HepG2 (cell line): Measurements from ENCODE around the gene SNRNP48. TPM values are rescaled to one million over a fixed set of nuclear protein-coding genes. Genes with fewer than 3 reads are reported as not detected.

Experiments used
- ATF7 ChIP-seq, 2 experiments: fragments of 450-650 bp in 1 of 2; sonication (generic) in 1 of 2; formaldehyde crosslinking in 1 of 2; IDR thresholded peaks; 2 replicates each; pipeline versions ENCODE4 v1.4.0 to v1.6.1; 2016 to 2020; ENCODE audit warnings: antibody characterized with exemption in 1 of 2, mild to moderate bottlenecking in 1 of 2, missing genetic modification reagents in 1 of 2
- FOXA1 ChIP-seq, 2 experiments: fragments of 450-650 bp in 1 of 2; sonication (generic) in 1 of 2; formaldehyde crosslinking in 1 of 2; IDR thresholded peaks; 2 replicates each; pipeline versions ENCODE4 v1.4.0 to v1.6.1; 2016 to 2020; ENCODE audit warnings: missing genetic modification reagents in 1 of 2
- FOXK2 ChIP-seq: fragments of 450-650 bp; IDR thresholded peaks from 2 replicates; pipeline ENCODE4 v1.6.1; 2016
- NBN ChIP-seq: fragments of 450-650 bp; conservative IDR thresholded peaks from 2 replicates; pipeline ENCODE4 v1.6.1; 2017
- NCOA1 ChIP-seq: sonication (generic); formaldehyde crosslinking; IDR thresholded peaks from 2 replicates; pipeline ENCODE4 v1.9.0; 2021; ENCODE audit warnings: missing genetic modification reagents
- NFRKB ChIP-seq: fragments of 450-650 bp; IDR thresholded peaks from 2 replicates; pipeline ENCODE4 v1.6.1; 2017
- PHF20 ChIP-seq: sonication (generic); formaldehyde crosslinking; IDR thresholded peaks from 2 replicates; pipeline ENCODE4 v1.5.0; 2020; ENCODE audit warnings: mild to moderate bottlenecking, missing genetic modification reagents
- SMARCE1 ChIP-seq: fragments of 450-650 bp; IDR thresholded peaks from 2 replicates; pipeline ENCODE4 v1.6.1; 2017; ENCODE audit warnings: borderline replicate concordance
- SRF ChIP-seq: IDR thresholded peaks from 2 replicates; pipeline ENCODE4 v1.6.1; 2011; ENCODE audit warnings: mild to moderate bottlenecking, low read depth, low read length, moderate library complexity
- TAF15 ChIP-seq: fragments of 200-400 bp; formaldehyde crosslinking; IDR thresholded peaks from one replicate; pipeline ENCODE4 v1.6.1; 2018; ENCODE audit warnings: mild to moderate bottlenecking, low read depth, low read length; ENCODE audit not compliant: poor library complexity, severe bottlenecking
- ZFP37 ChIP-seq: sonication (generic); formaldehyde crosslinking; IDR thresholded peaks from 2 replicates; pipeline ENCODE4 v1.4.0; 2020; ENCODE audit warnings: missing genetic modification reagents, borderline replicate concordance
- ZKSCAN8 ChIP-seq: IDR thresholded peaks from 2 replicates; pipeline ENCODE4 v1.6.1; 2016; ENCODE audit warnings: borderline replicate concordance, missing genetic modification reagents, missing compliant biosample characterization
- ZNF253 ChIP-seq: sonication (generic); formaldehyde crosslinking; IDR thresholded peaks from 2 replicates; pipeline ENCODE4 v1.8.0; 2022; ENCODE audit warnings: mild to moderate bottlenecking, missing genetic modification reagents, borderline replicate concordance
- ZNF451 ChIP-seq: sonication (generic); formaldehyde crosslinking; IDR thresholded peaks from 2 replicates; pipeline ENCODE4 v1.5.0; 2020; ENCODE audit warnings: mild to moderate bottlenecking, missing genetic modification reagents
- ZNF563 ChIP-seq: sonication (generic); formaldehyde crosslinking; IDR thresholded peaks from 2 replicates; pipeline ENCODE4 v1.8.0; 2022; ENCODE audit warnings: mild to moderate bottlenecking, moderate library complexity, missing genetic modification reagents
- ZNF577 ChIP-seq: sonication (generic); formaldehyde crosslinking; IDR thresholded peaks from 2 replicates; pipeline ENCODE4 v1.4.0; 2020; ENCODE audit warnings: mild to moderate bottlenecking, low read depth, missing genetic modification reagents, borderline replicate concordance
- ZNF749 ChIP-seq: sonication (generic); formaldehyde crosslinking; IDR thresholded peaks from 2 replicates; pipeline ENCODE4 v1.8.0; 2022; ENCODE audit warnings: mild to moderate bottlenecking, missing genetic modification reagents, moderate library complexity, borderline replicate concordance
- polyA plus RNA-seq, 8 experiments: library from polyadenylated mRNA; depleted of rRNA in 3 of 8; stranded (reverse) in 7 of 8; unstranded in 1 of 8; fragments of >200 nt; fragmentation: Illumina TruSeq in 4 of 8; extraction: Trizol in 4 of 8; gene quantifications; 2 replicates each; pipeline versions ENCODE4 v1.2.1 to v1.2.3, GENCODE V29; 2011 to 2016; ENCODE audit warnings: low read depth in 4 of 8, missing spikeins in 1 of 8, mixed read lengths in 1 of 8; ENCODE audit not compliant: insufficient read depth in 1 of 8
- total RNA-seq, 5 experiments: library from RNA; depleted of rRNA; stranded (reverse); fragments of >200 nt; fragmentation: Illumina TruSeq; extraction: Trizol; gene quantifications; 2 replicates each; pipeline ENCODE4 v1.2.3, GENCODE V29; 2016; ENCODE audit warnings: low read depth in 1 of 5
- TF ChIP-seq, protein P1 (sequence below): IDR thresholded peaks from 2 replicates; pipeline ENCODE4 v1.6.1; 2016
- TF ChIP-seq, protein P2 (sequence below): sonication (generic); formaldehyde crosslinking; IDR thresholded peaks from 2 replicates; pipeline ENCODE4 v1.8.1; 2022; ENCODE audit warnings: low read depth, mild to moderate bottlenecking, missing genetic modification reagents
- TF ChIP-seq, protein P3 (sequence below): sonication (generic); formaldehyde crosslinking; IDR thresholded peaks from 2 replicates; pipeline ENCODE4 v1.4.0; 2020; ENCODE audit warnings: missing genetic modification reagents, mild to moderate bottlenecking, borderline replicate concordance
- TF ChIP-seq, protein P4 (sequence below): fragments of 450-650 bp; IDR thresholded peaks from 2 replicates; pipeline ENCODE4 v1.6.1; 2017; ENCODE audit warnings: mild to moderate bottlenecking
- TF ChIP-seq, protein P5 (sequence below): IDR thresholded peaks from 2 replicates; pipeline ENCODE4 v1.6.1; 2018; ENCODE audit warnings: missing genetic modification reagents, mild to moderate bottlenecking, missing compliant biosample characterization

Gene SNRNP48
- total and polyA plus RNA-seq, 2 of the 13 experiments (the other 11 are each of a cell fraction or from before 2014, with no cell fraction given): 17.5 to 47.5 TPM

DNA sequence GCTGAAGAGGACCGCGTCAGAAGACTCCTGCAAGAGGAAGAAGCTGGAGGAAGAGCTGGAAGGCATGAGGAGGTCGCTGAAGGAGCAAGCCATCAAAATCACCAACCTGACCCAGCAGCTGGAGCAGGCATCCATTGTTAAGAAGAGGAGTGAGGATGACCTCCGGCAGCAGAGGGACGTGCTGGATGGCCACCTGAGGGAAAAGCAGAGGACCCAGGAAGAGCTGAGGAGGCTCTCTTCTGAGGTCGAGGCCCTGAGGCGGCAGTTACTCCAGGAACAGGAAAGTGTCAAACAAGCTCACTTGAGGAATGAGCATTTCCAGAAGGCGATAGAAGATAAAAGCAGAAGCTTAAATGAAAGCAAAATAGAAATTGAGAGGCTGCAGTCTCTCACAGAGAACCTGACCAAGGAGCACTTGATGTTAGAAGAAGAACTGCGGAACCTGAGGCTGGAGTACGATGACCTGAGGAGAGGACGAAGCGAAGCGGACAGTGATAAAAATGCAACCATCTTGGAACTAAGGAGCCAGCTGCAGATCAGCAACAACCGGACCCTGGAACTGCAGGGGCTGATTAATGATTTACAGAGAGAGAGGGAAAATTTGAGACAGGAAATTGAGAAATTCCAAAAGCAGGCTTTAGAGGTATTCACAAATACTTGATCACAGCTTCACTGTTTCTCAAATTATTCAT lies 8.9 kb upstream of the SNRNP48 start (continued):
- TF ChIP-seq ZNF253 (CRISPR knock-in tag): no peak
- no peak for TF ChIP-seq NCOA1 (CRISPR knock-in tag)
- TF ChIP-seq, protein P1, sequence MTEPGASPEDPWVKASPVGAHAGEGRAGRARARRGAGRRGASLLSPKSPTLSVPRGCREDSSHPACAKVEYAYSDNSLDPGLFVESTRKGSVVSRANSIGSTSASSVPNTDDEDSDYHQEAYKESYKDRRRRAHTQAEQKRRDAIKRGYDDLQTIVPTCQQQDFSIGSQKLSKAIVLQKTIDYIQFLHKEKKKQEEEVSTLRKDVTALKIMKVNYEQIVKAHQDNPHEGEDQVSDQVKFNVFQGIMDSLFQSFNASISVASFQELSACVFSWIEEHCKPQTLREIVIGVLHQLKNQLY (CRISPR knock-in tag): no peak
- no peak for TF ChIP-seq NFRKB
- no peak for TF ChIP-seq ZNF451
- no peak for TF ChIP-seq FOXK2
- no peak for TF ChIP-seq ZNF749
- TF ChIP-seq PHF20 (CRISPR knock-in tag): no peak
- TF ChIP-seq, protein P2, sequence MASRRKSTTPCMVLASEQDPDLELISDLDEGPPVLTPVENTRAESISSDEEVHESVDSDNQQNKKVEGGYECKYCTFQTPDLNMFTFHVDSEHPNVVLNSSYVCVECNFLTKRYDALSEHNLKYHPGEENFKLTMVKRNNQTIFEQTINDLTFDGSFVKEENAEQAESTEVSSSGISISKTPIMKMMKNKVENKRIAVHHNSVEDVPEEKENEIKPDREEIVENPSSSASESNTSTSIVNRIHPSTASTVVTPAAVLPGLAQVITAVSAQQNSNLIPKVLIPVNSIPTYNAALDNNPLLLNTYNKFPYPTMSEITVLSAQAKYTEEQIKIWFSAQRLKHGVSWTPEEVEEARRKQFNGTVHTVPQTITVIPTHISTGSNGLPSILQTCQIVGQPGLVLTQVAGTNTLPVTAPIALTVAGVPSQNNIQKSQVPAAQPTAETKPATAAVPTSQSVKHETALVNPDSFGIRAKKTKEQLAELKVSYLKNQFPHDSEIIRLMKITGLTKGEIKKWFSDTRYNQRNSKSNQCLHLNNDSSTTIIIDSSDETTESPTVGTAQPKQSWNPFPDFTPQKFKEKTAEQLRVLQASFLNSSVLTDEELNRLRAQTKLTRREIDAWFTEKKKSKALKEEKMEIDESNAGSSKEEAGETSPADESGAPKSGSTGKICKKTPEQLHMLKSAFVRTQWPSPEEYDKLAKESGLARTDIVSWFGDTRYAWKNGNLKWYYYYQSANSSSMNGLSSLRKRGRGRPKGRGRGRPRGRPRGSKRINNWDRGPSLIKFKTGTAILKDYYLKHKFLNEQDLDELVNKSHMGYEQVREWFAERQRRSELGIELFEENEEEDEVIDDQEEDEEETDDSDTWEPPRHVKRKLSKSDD: 0 out of 2 replicates have a peak, but pooled peaks have one; percentile 52
- TF ChIP-seq ZNF577 (CRISPR knock-in tag): no peak
- no peak for TF ChIP-seq NBN
- TF ChIP-seq ATF7 (IDR thresholded peaks at IDR 0.05): no peak
- no peak for TF ChIP-seq ATF7 (CRISPR knock-in tag; IDR thresholded peaks at IDR 0.05)
- TF ChIP-seq ZFP37: no peak
- TF ChIP-seq, protein P3, sequence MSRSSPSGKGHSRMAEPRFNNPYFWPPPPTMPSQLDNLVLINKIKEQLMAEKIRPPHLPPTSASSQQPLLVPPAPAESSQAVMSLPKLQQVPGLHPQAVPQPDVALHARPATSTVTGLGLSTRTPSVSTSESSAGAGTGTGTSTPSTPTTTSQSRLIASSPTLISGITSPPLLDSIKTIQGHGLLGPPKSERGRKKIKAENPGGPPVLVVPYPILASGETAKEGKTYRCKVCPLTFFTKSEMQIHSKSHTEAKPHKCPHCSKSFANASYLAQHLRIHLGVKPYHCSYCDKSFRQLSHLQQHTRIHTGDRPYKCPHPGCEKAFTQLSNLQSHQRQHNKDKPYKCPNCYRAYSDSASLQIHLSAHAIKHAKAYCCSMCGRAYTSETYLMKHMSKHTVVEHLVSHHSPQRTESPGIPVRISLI (CRISPR knock-in tag): no peak
- TF ChIP-seq SMARCE1: no peak
- TF ChIP-seq ZKSCAN8 (CRISPR knock-in tag): no peak
- TF ChIP-seq, protein P4, sequence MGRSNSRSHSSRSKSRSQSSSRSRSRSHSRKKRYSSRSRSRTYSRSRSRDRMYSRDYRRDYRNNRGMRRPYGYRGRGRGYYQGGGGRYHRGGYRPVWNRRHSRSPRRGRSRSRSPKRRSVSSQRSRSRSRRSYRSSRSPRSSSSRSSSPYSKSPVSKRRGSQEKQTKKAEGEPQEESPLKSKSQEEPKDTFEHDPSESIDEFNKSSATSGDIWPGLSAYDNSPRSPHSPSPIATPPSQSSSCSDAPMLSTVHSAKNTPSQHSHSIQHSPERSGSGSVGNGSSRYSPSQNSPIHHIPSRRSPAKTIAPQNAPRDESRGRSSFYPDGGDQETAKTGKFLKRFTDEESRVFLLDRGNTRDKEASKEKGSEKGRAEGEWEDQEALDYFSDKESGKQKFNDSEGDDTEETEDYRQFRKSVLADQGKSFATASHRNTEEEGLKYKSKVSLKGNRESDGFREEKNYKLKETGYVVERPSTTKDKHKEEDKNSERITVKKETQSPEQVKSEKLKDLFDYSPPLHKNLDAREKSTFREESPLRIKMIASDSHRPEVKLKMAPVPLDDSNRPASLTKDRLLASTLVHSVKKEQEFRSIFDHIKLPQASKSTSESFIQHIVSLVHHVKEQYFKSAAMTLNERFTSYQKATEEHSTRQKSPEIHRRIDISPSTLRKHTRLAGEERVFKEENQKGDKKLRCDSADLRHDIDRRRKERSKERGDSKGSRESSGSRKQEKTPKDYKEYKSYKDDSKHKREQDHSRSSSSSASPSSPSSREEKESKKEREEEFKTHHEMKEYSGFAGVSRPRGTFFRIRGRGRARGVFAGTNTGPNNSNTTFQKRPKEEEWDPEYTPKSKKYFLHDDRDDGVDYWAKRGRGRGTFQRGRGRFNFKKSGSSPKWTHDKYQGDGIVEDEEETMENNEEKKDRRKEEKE: no peak
- TF ChIP-seq, protein P5, sequence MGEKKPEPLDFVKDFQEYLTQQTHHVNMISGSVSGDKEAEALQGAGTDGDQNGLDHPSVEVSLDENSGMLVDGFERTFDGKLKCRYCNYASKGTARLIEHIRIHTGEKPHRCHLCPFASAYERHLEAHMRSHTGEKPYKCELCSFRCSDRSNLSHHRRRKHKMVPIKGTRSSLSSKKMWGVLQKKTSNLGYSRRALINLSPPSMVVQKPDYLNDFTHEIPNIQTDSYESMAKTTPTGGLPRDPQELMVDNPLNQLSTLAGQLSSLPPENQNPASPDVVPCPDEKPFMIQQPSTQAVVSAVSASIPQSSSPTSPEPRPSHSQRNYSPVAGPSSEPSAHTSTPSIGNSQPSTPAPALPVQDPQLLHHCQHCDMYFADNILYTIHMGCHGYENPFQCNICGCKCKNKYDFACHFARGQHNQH (CRISPR knock-in tag): no peak
- no peak for TF ChIP-seq SRF
- TF ChIP-seq FOXA1 (IDR thresholded peaks at IDR 0.05): no peak
- TF ChIP-seq FOXA1 (CRISPR knock-in tag; IDR thresholded peaks at IDR 0.05): no peak
- TF ChIP-seq TAF15: no peak
- no peak for TF ChIP-seq ZNF563
